Prostate gland (tissue), 2 donors: ENCODE data around the gene GNB5. TPM values are rescaled to one million over a fixed set of nuclear protein-coding genes. Genes with fewer than 3 reads are reported as not detected.

Source experiments
- DNase-seq: peaks from one replicate; pipeline ENCODE4 v3.0.0-alpha.2; 2019; ENCODE audit warnings: low spot score
- H3K27ac ChIP-seq, 2 donors: fragments of 200-600 bp; sonication (generic); 2 replicates each; pipeline ENCODE4 v1.5.1; 2017 to 2019
- H3K27me3 ChIP-seq: fragments of 200-600 bp; sonication (generic); replicated peaks from 2 replicates; pipeline ENCODE4 v1.5.1; 2019; ENCODE audit not compliant: insufficient read depth
- H3K36me3 ChIP-seq, 2 donors: fragments of 200-600 bp; sonication (generic); 1 replicate in 1 of 2; 2 replicates in 1 of 2; pipeline versions ENCODE4 v1.5.1 to v1.8.1; 2017 to 2019
- H3K4me1 ChIP-seq: fragments of 200-600 bp; sonication (generic); replicated peaks from 2 replicates; pipeline ENCODE4 v1.5.1; 2019
- H3K4me3 ChIP-seq, 2 donors: fragments of 200-600 bp; sonication (generic); 2 replicates each; pipeline ENCODE4 v1.5.1; 2017 to 2019
- H3K9me3 ChIP-seq: fragments of 200-600 bp; sonication (generic); 2 replicates; pipeline ENCODE4 v1.5.1; 2017
- CTCF ChIP-seq, 4 experiments: fragments of 200-600 bp in 2 of 4; fragments of 450-650 bp in 2 of 4; sonication (generic) in 2 of 4; IDR thresholded peaks; 1 replicate in 3 of 4; 2 replicates in 1 of 4; pipeline ENCODE4 v1.5.1; 2016 to 2019; ENCODE audit warnings: antibody characterized with exemption in 4 of 4, mild to moderate bottlenecking in 2 of 4, moderate library complexity in 2 of 4
- POLR2A ChIP-seq: fragments of 450-650 bp; IDR thresholded peaks from one replicate; pipeline ENCODE4 v1.6.1; 2016; ENCODE audit warnings: antibody characterized with exemption, mild to moderate bottlenecking
- POLR2AphosphoS5 ChIP-seq: sonication (generic); formaldehyde crosslinking; IDR thresholded peaks from one replicate; pipeline ENCODE4 v1.6.1; 2017; ENCODE audit warnings: antibody characterized with exemption
- WGBS: methylation state at CpG from one replicate; pipeline ENCODE4 v1.1.5; 2018; 5-methylcytosine and 5-hydroxymethylcytosine counted together
- intact Hi-C: fragments of 100-400 bp; cut with DNase I; formaldehyde crosslinking; loops from one replicate; pipeline ENCODE4 v1.14.2; 2022
- total RNA-seq, 2 donors: library from RNA; depleted of rRNA; stranded (reverse); fragments of >200 nt; gene quantifications; one replicate each; pipeline ENCODE4 v1.1.0, GENCODE V29; 2016

Gene GNB5
- total RNA-seq, 2 donors from 2014 or later, result 23.3 to 85.7 TPM

- TF ChIP-seq CTCF (IDR thresholded peaks at IDR 0.05), result no peak
- Histone ChIP-seq H3K4me3 (no peak overlapping the region), H3K27ac (no peak overlapping the region), H3K9me3 (no peaks in the 10 kb centered on the region), H3K36me3 (no peaks in the 10 kb centered on the region), H3K4me1 (no peaks in the 10 kb centered on the region), H3K27me3 (no peaks in the 10 kb centered on the region)
- no peak for DNase-seq
- intact Hi-C loops, result no loop called here
- 89% methylated on average over 3 of the region's 3 CpGs for whole genome bisulfite sequencing
Observed at GRCh38 chr15:52113235-52113634, 78.0 kb downstream of the GNB5 start.

- H3K9me3 ChIP-seq, result no peaks in the 10 kb centered on the region
- H3K4me1 ChIP-seq, result no peaks in the 10 kb centered on the region
- peak overlapping the region; percentile 36 for H3K27ac ChIP-seq
- H3K4me3 ChIP-seq, result peak overlapping the region; percentile 29 to 34
- no peak for TF ChIP-seq POLR2A
- no peak for TF ChIP-seq POLR2AphosphoS5
- TF ChIP-seq CTCF (IDR thresholded peaks at IDR 0.05), result peak in 2 of 4 experiments; percentile 7 to 29
- 3% methylated on average over 48 of the region's 61 CpGs for WGBS
- intact Hi-C loops, result no loop called here
- H3K36me3 ChIP-seq, result no peaks in the 10 kb centered on the region
- DNase-seq, result peak; percentile 35
- H3K27me3 ChIP-seq, result no peaks in the 10 kb centered on the region
Observed at GRCh38 chr15:52112203-52112750, 78.9 kb downstream of the GNB5 start.

- H3K9me3 ChIP-seq, result no peaks in the 10 kb centered on the region
- H3K4me3 ChIP-seq, result peak overlapping the region; percentile 29 to 34
- no peaks in the 10 kb centered on the region for H3K36me3 ChIP-seq
- H3K27ac ChIP-seq, result peak overlapping the region in 1 of 2 donors; percentile 36
- 47% methylated on average over 32 of the region's 32 CpGs for WGBS
- no peaks in the 10 kb centered on the region for H3K27me3 ChIP-seq
- DNase-seq, result no peak
- H3K4me1 ChIP-seq, result no peaks in the 10 kb centered on the region
- no peak for TF ChIP-seq POLR2AphosphoS5
- TF ChIP-seq POLR2A, result no peak
- no peak for TF ChIP-seq CTCF (IDR thresholded peaks at IDR 0.05)
- intact Hi-C loops, result no loop called here
Observed at GRCh38 chr15:52111517-52112202, 79.5 kb downstream of the GNB5 start.

GRCh38 chr15:52109559-52110451 lies 81.4 kb downstream of the GNB5 start:
- TF ChIP-seq POLR2AphosphoS5 (no peak), CTCF (IDR thresholded peaks at IDR 0.05) (no peak), POLR2A (no peak)
- Histone ChIP-seq H3K27ac (no peak overlapping the region), H3K27me3 (no peaks in the 10 kb centered on the region), H3K4me1 (no peaks in the 10 kb centered on the region), H3K4me3 (no peak overlapping the region), H3K9me3 (no peaks in the 10 kb centered on the region), H3K36me3 (no peaks in the 10 kb centered on the region)
- WGBS, result 74% methylated on average over 5 of the region's 5 CpGs
- intact Hi-C loops, result no loop called here
- no peak for DNase-seq
